Measurements from ENCODE around the gene DGKB. TPM values are rescaled to one million over a fixed set of nuclear protein-coding genes. Genes with fewer than 3 reads are reported as not detected.
A peak's percentile ranks its signal among the peaks of the same experiment; 100 is the strongest.

Gene DGKB
- total and polyA plus RNA-seq, 2 of the 8 experiments (the other 6 are each of a cell fraction or from before 2014, with no cell fraction given): 1.9 to 2.6 TPM

DNA sequence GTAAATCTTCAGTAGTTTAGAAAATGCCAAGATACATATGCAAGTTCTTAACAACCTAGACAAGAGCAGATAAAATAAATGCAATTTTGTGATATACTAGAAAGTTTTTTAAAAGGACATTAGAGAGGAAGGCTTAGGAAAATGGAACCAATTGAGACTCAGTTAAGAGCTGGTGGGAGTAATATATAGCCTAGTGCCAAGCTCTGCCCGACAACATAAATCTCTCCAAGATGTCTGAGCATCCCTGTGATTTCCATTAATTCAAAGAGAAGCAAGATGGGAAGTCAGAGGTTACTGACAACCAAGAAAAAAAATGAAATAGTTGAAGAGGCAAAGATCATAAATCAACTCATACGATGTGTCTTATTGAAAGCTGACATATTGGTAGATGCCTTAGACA, 74.5 kb downstream of the DGKB start:
- Histone ChIP-seq H3K9me3 (ENCODE audit: insufficient read depth in 2 of 2, low read depth in 1 of 2, low read length in 1 of 2) (no peaks in the 10 kb centered on the region), H3K27ac (ENCODE audit: low read depth, low read length) (no peak overlapping the region), H3K4me2 (ENCODE audit: insufficient read depth in 1 of 2, low read depth in 2 of 2, low read length in 2 of 2) (no peak overlapping the region), H2BK12ac (ENCODE audit: low read depth, low read length) (no peak overlapping the region), H3K23ac (ENCODE audit: insufficient read length) (no peak overlapping the region), H4K91ac (replicated peaks; ENCODE audit: insufficient read length, low read length) (no peak overlapping the region), H4K20me1 (replicated peaks in 1 of 2; ENCODE audit: control insufficient read depth in 1 of 2, insufficient read depth in 2 of 2, low read length in 2 of 2) (no peaks in the 10 kb centered on the region), H3K23me2 (ENCODE audit: low read depth, low read length) (no peaks in the 10 kb centered on the region), H3K9ac (replicated peaks in 1 of 4; ENCODE audit: extremely low read depth in 1 of 4, low read depth in 3 of 4, low read length in 3 of 4) (no peak overlapping the region), H3K14ac (ENCODE audit: insufficient read length) (no peak overlapping the region), H2BK5ac (ENCODE audit: low read depth, low read length) (no peak overlapping the region), H2BK20ac (ENCODE audit: low read length) (no peak overlapping the region), H2AK5ac (ENCODE audit: low read depth, low read length) (no peak overlapping the region), H3K79me2 (ENCODE audit: control insufficient read depth in 1 of 2, insufficient read depth in 2 of 2, low read length in 2 of 2) (no peaks in the 10 kb centered on the region), H2AFZ (ENCODE audit: low read length) (no peak overlapping the region), H4K8ac (ENCODE audit: extremely low read depth, insufficient read depth, low read length) (no peak overlapping the region), H3K56ac (replicated peaks; ENCODE audit: insufficient read length, low read depth, low read length) (no peak overlapping the region), H3K79me1 (ENCODE audit: low read depth, low read length) (no peaks in the 10 kb centered on the region), H3K36me3 (ENCODE audit: control insufficient read depth in 2 of 4, insufficient read depth in 4 of 4, low read length in 3 of 4) (no peaks in the 10 kb centered on the region), H3K4ac (replicated peaks; ENCODE audit: insufficient read length, low read depth, low read length) (no peak overlapping the region), H4K5ac (ENCODE audit: insufficient read length, low read depth, low read length) (no peak overlapping the region), H3K4me3 (ENCODE audit: extremely low read depth in 1 of 4, insufficient read depth in 2 of 4, low read depth in 3 of 4, low read length in 4 of 4) (no peak overlapping the region), H3K27me3 (replicated peaks in 1 of 4; ENCODE audit: control insufficient read depth in 3 of 4, extremely low read depth in 1 of 4, insufficient read depth in 3 of 4, low read length in 3 of 4) (no peaks in the 10 kb centered on the region), H3K18ac (ENCODE audit: extremely low read depth, low read length) (no peak overlapping the region), H3K4me1 (replicated peaks in 1 of 4; ENCODE audit: control insufficient read depth in 3 of 4, insufficient read depth in 4 of 4, low read length in 3 of 4) (no peaks in the 10 kb centered on the region; a peak in 1 of 7 replicates), H2BK120ac (replicated peaks; ENCODE audit: low read depth, low read length) (no peak overlapping the region), H2BK15ac (ENCODE audit: low read length) (no peak overlapping the region)
- 96% methylated on average over 2 of the region's 2 CpGs; no CpG with 5 or more reads in 1 of the 2 experiments for whole genome bisulfite sequencing, 2 experiments (ENCODE audit: extremely low coverage in 1 of 2, insufficient coverage in 1 of 2, insufficient read length in 1 of 2, insufficient replicate concordance in 2 of 2, low coverage in 1 of 2, low lambda C conversion rate in 2 of 2, missing lambda C conversion rate in 1 of 2)
- POLR2A ChIA-PET (ENCODE audit: partially characterized antibody): no interaction called here
- DNase-seq (ENCODE audit: low read depth in 1 of 2, low spot score in 2 of 2) (no peak), FAIRE-seq (peak; percentile 19)
- CTCF ChIA-PET (ENCODE audit: partially characterized antibody): interaction anchor here (1.1 kb wide), 1 partner anchor 225 kb away, joined by 3 read pairs; no protein-coding TSS in a partner anchor
- no peak for TF ChIP-seq CTBP2 (IDR thresholded peaks at IDR 0.05; ENCODE audit: borderline replicate concordance, insufficient read depth, insufficient read length, low read length)
- TF ChIP-seq RNF2 (IDR thresholded peaks at IDR 0.05; ENCODE audit: borderline replicate concordance, low read depth, low read length, missing control alignments, poor library complexity, severe bottlenecking): no peak
- TF ChIP-seq CEBPB (IDR thresholded peaks at IDR 0.05; ENCODE audit: low read depth, low read length): no peak
- no peak for TF ChIP-seq NANOG (IDR thresholded peaks at IDR 0.05; ENCODE audit: insufficient read depth, low read depth, low read length, poor library complexity, severe bottlenecking)
- no peak for TF ChIP-seq PHF8 (conservative IDR thresholded peaks at IDR 0.05; ENCODE audit: low read depth, low read length)
- TF ChIP-seq BRCA1 (IDR thresholded peaks at IDR 0.05; ENCODE audit: low read depth, low read length): no peak
- no peak for TF ChIP-seq TBP (IDR thresholded peaks at IDR 0.05; ENCODE audit: low read depth, low read length)
- no peak for TF ChIP-seq CBX8 (IDR thresholded peaks at IDR 0.05; ENCODE audit: borderline replicate concordance, low read depth, low read length)
- no peak for TF ChIP-seq NRF1 (IDR thresholded peaks at IDR 0.05; ENCODE audit: low read depth, low read length)
- no peak for TF ChIP-seq SRF (IDR thresholded peaks at IDR 0.05; ENCODE audit: low read depth, low read length)
- TF ChIP-seq TAF7 (optimal IDR thresholded peaks at IDR 0.05; ENCODE audit: borderline replicate concordance, low read depth, low read length): no peak
- no peak for TF ChIP-seq ASH2L (IDR thresholded peaks at IDR 0.05; ENCODE audit: low read length)
- no peak for TF ChIP-seq EP300 (IDR thresholded peaks at IDR 0.05; ENCODE audit: borderline replicate concordance in 1 of 2, low read depth in 2 of 2, low read length in 2 of 2)
- TF ChIP-seq SUZ12 (IDR thresholded peaks at IDR 0.05; ENCODE audit: low read length): no peak

Measured in H1 (cell line).